Keratinocyte (primary cell): Measurements from ENCODE around the gene CCT6A.

Source experiments
- CTCF ChIP-seq, 3 experiments: IDR thresholded peaks in 1 of 3; conservative IDR thresholded peaks in 1 of 3; optimal IDR thresholded peaks in 1 of 3; 2 replicates in 2 of 3; 3 replicates in 1 of 3; pipeline versions ENCODE3 to v1.5.1; 2011; ENCODE audit warnings: low read length in 3 of 3, mild to moderate bottlenecking in 3 of 3, moderate library complexity in 2 of 3, control low read depth in 1 of 3, inconsistent platforms in 1 of 3; ENCODE audit not compliant: insufficient read depth in 2 of 3; ENCODE audit errors: extremely low read depth in 1 of 3
- EZH2 ChIP-seq: IDR thresholded peaks from one replicate; pipeline ENCODE4 v1.6.1; 2012; ENCODE audit warnings: inconsistent platforms, mild to moderate bottlenecking, low read length, moderate library complexity

GRCh38 chr7:56097700-56098099 is 46.1 kb downstream of the CCT6A start:
- TF ChIP-seq EZH2 (no peak), CTCF (optimal IDR thresholded peaks at IDR 0.05 in 1 of 3, IDR thresholded peaks at IDR 0.05 in 1 of 3, conservative IDR thresholded peaks at IDR 0.05 in 1 of 3; ENCODE audit: extremely low read depth in 1 of 3, insufficient read depth in 2 of 3, low read length in 3 of 3) (no peak)
